ENCODE measurements around the gene TTLL9. TPM values are rescaled to one million over a fixed set of nuclear protein-coding genes. Genes with fewer than 3 reads are reported as not detected.

TTLL9 gene
- total and polyA plus RNA-seq, 2 donors (not counting 1 experiment from before 2014, with no cell fraction given), result 0.74 to 0.76 TPM

GRCh38 chr20:31861135-31861384 is 9.4 kb upstream of the TTLL9 start:
- peaks cover 6% of the 10 kb centered on the region for H4K20me1 ChIP-seq (ENCODE audit: control insufficient read depth, insufficient read depth, low read length, poor library complexity, severe bottlenecking)
- peaks cover 29% of the 10 kb centered on the region for H3K4me1 Mint-ChIP-seq
- no peak for TF ChIP-seq CTCF (IDR thresholded peaks at IDR 0.05)
- no peak for TF ChIP-seq EZH2 (IDR thresholded peaks at IDR 0.05; ENCODE audit: borderline replicate concordance, insufficient read depth, low read depth, low read length, poor library complexity, severe bottlenecking)
- POLR2A ChIA-PET, result no interaction called here
- H3K4me2 ChIP-seq (replicated peaks; ENCODE audit: low read depth, low read length, poor library complexity, severe bottlenecking), result peak overlapping the region; percentile 90
- no peak overlapping the region for H3K27ac Mint-ChIP-seq
- WGBS (ENCODE audit: insufficient coverage), result under 1% methylated on average over 20 of the region's 20 CpGs
- no peaks in the 10 kb centered on the region for H3K9me3 Mint-ChIP-seq (ENCODE audit: insufficient read depth)
- CTCF ChIA-PET, result interaction anchor here (0.6 to 3.1 kb wide), 5 partner anchors 18 to 231 kb away, joined by 3 to 11 read pairs (median 7); partner anchors contain the start of gene PDRG1
- H3K4me1 ChIP-seq (ENCODE audit: control insufficient read depth in 2 of 2, insufficient read depth in 2 of 2, low read length in 2 of 2), result peaks cover 19 to 26% of the 10 kb centered on the region in 2 donors
- H3K27me3 ChIP-seq (replicated peaks in 1 of 4; ENCODE audit: control extremely low read depth in 1 of 4, control insufficient read depth in 3 of 4, insufficient read depth in 4 of 4, low read length in 3 of 4), result peaks cover 0 to 18% (median 10%) of the 10 kb centered on the region in 4 experiments
- intact Hi-C loops (cut with micrococcal nuclease), result loop anchor here (1.0 kb wide), 2 partner anchors 9 to 19 kb away; partner anchors contain the start of genes DUSP15 and TTLL9
- no peak overlapping the region for H3K27ac ChIP-seq (ENCODE audit: low read length in 2 of 2)
- peaks cover 0 to 5% (median 0%) of the 10 kb centered on the region in 3 donors for H3K9me3 ChIP-seq (ENCODE audit: control extremely low read depth in 1 of 3, control insufficient read depth in 2 of 3, insufficient read depth in 1 of 3, low read length in 2 of 3)
- no peak for DNase-seq
- peaks cover 5% of the 10 kb centered on the region for H3K27me3 Mint-ChIP-seq
- peak overlapping the region; percentile 73 for H2AFZ ChIP-seq (ENCODE audit: insufficient read depth, low read depth, low read length, poor library complexity, severe bottlenecking)
- peak overlapping the region; percentile 55 for H3K4me3 Mint-ChIP-seq
- peak; percentile 24 for ATAC-seq (ENCODE audit: low read depth)
- no peaks in the 10 kb centered on the region for H3K36me3 ChIP-seq (replicated peaks in 1 of 2; ENCODE audit: control extremely low read depth in 1 of 2, control insufficient read depth in 1 of 2, extremely low read depth in 1 of 2, insufficient read depth in 2 of 2, low read length in 1 of 2)
- H3K9ac ChIP-seq (ENCODE audit: low read length), result peak overlapping the region; percentile 62
- peak overlapping the region in 4 of 5 experiments; percentile 42 to 61 (median 54) for H3K4me3 ChIP-seq (ENCODE audit: control extremely low read depth in 1 of 5, extremely low read depth in 1 of 5, insufficient read depth in 1 of 5, low read depth in 2 of 5, low read length in 4 of 5)
- H3K79me2 ChIP-seq (ENCODE audit: control insufficient read depth, insufficient read depth, low read length), result no peaks in the 10 kb centered on the region

DNA sequence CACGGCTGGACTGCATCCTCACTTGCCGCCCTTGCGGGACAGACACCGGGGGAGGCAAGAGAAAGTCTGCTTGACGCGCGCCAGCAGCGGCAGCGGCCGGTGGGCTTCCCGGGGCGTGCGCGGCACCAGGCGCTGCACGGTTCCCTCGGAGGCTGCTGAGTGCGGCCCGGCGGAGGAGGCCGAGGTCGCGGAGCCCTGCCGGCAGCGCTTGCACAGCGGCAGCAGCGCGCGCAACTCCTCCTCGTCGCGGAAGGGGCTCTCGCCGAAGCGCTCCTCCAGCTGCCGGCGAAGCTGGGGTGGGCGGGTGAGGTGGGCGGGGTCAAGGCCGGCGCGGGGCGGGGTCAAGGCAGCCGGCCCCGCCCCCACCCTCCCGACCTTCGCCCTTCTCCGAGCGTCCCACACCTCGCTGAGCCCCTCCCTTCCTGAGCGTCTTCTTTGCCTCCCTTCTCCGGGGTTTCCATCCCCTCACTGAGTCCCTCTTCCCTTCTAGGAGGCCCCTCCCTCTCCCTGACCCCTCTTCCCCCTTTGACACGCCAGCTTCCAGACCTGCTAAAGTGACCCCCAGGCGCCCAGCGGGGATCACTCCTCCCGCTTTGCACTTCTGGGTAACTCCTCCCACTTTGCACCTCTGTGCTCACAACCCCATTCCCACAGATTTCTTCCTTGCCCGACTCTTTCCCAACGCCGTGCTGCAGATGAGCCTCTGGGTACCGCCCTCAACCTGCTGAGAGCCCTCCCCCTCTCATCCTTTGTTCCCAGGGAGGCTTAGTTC is 8.9 kb upstream of the TTLL9 start:
- Histone ChIP-seq H3K9ac (ENCODE audit: low read length) (peak overlapping the region; percentile 62), H3K4me1 (ENCODE audit: control insufficient read depth in 2 of 2, insufficient read depth in 2 of 2, low read length in 2 of 2) (peaks cover 19 to 26% of the 10 kb centered on the region in 2 donors), H3K27ac (ENCODE audit: low read length in 2 of 2) (no peak overlapping the region), H3K27me3 (replicated peaks in 1 of 4; ENCODE audit: control extremely low read depth in 1 of 4, control insufficient read depth in 3 of 4, insufficient read depth in 4 of 4, low read length in 3 of 4) (peaks cover 0 to 18% (median 10%) of the 10 kb centered on the region in 4 experiments), H3K79me2 (ENCODE audit: control insufficient read depth, insufficient read depth, low read length) (no peaks in the 10 kb centered on the region), H2AFZ (ENCODE audit: insufficient read depth, low read depth, low read length, poor library complexity, severe bottlenecking) (peak overlapping the region; percentile 73), H3K4me2 (replicated peaks; ENCODE audit: low read depth, low read length, poor library complexity, severe bottlenecking) (peak overlapping the region; percentile 90), H3K4me3 (ENCODE audit: control extremely low read depth in 1 of 5, extremely low read depth in 1 of 5, insufficient read depth in 1 of 5, low read depth in 2 of 5, low read length in 4 of 5) (peak overlapping the region in 4 of 5 experiments; percentile 42 to 61 (median 54)), H3K9me3 (ENCODE audit: control extremely low read depth in 1 of 3, control insufficient read depth in 2 of 3, insufficient read depth in 1 of 3, low read length in 2 of 3) (peaks cover 0 to 5% (median 0%) of the 10 kb centered on the region in 3 donors), H3K36me3 (replicated peaks in 1 of 2; ENCODE audit: control extremely low read depth in 1 of 2, control insufficient read depth in 1 of 2, extremely low read depth in 1 of 2, insufficient read depth in 2 of 2, low read length in 1 of 2) (no peaks in the 10 kb centered on the region), H4K20me1 (ENCODE audit: control insufficient read depth, insufficient read depth, low read length, poor library complexity, severe bottlenecking) (peaks cover 6% of the 10 kb centered on the region)
- H3K4me1 Mint-ChIP-seq, result peaks cover 29% of the 10 kb centered on the region
- WGBS (ENCODE audit: insufficient coverage), result 8% methylated on average over 52 of the region's 60 CpGs
- ATAC-seq (ENCODE audit: low read depth), result peak; percentile 83
- CTCF ChIA-PET, result interaction anchor here (0.6 to 3.1 kb wide), 6 partner anchors 10 to 96 kb away, joined by 3 to 11 read pairs (median 3); partner anchors contain the start of gene PDRG1
- H3K27ac Mint-ChIP-seq, result peak overlapping the region; percentile 53
- peaks cover 5% of the 10 kb centered on the region for H3K27me3 Mint-ChIP-seq
- H3K4me3 Mint-ChIP-seq, result peak overlapping the region; percentile 75
- intact Hi-C loops (cut with micrococcal nuclease), result loop anchor here (1.0 kb wide), 2 partner anchors 9 to 19 kb away; partner anchors contain the start of genes DUSP15 and TTLL9
- H3K9me3 Mint-ChIP-seq (ENCODE audit: insufficient read depth), result no peaks in the 10 kb centered on the region
- no peak for TF ChIP-seq EZH2 (IDR thresholded peaks at IDR 0.05; ENCODE audit: borderline replicate concordance, insufficient read depth, low read depth, low read length, poor library complexity, severe bottlenecking)
- no peak for TF ChIP-seq CTCF (IDR thresholded peaks at IDR 0.05)
- DNase-seq, result peak; percentile 81
- POLR2A ChIA-PET, result no interaction called here

All from B cell (primary cell).